PC-3 (cell line): Measurements from ENCODE around the gene TM9SF1.

Experiments
- EZH2 ChIP-seq: fragments of 300-600 bp; sonication (generic); IDR thresholded peaks from one replicate; pipeline ENCODE4 v1.6.1; 2017; ENCODE audit warnings: antibody characterized with exemption, mild to moderate bottlenecking, low read length; ENCODE audit not compliant: unreplicated experiment
- TF ChIP-seq, protein P1 (sequence below): fragments of 300-600 bp; sonication (generic); conservative IDR thresholded peaks from 2 replicates; pipeline ENCODE4 v1.5.1; 2017; ENCODE audit warnings: antibody characterized with exemption, low read depth, mild to moderate bottlenecking, low read length

DNA sequence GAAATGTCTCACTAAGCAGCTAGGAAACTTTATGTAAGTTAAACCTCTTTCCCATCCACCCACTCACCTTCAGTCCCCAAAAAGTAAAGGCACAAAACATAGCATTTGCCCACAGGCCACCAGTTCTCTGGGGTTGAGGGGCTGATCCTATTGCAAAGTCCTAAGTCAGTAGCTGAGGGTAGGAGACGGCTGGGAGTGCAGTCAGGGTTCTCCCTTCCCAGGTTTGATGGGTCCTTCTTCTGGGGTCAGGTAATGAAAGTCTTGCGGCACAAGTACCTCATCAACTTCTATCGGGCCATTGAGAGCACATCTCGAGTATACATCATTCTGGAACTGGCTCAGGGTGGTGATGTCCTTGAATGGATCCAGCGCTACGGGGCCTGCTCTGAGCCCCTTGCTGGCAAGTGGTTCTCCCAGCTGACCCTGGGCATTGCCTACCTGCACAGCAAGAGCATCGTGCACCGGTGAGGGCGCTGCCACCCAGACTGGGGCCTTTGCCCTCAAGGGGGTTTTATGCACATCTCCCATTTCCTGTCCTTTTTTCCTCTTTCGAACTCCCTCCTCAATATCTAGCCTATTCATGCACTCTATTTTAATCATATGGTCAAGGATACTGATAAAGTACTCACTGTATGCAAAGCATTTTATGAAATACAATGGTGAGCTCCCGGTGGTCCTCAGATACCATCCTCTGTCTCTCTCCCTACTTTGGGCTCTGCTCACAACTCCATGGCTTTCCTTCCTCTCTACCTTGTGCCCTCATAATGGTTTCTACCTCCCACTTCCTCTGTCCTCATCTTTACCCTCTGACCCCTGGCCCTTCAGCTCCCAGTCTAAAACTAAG lies 11.2 kb upstream of the TM9SF1 start:
- TF ChIP-seq, protein P1, sequence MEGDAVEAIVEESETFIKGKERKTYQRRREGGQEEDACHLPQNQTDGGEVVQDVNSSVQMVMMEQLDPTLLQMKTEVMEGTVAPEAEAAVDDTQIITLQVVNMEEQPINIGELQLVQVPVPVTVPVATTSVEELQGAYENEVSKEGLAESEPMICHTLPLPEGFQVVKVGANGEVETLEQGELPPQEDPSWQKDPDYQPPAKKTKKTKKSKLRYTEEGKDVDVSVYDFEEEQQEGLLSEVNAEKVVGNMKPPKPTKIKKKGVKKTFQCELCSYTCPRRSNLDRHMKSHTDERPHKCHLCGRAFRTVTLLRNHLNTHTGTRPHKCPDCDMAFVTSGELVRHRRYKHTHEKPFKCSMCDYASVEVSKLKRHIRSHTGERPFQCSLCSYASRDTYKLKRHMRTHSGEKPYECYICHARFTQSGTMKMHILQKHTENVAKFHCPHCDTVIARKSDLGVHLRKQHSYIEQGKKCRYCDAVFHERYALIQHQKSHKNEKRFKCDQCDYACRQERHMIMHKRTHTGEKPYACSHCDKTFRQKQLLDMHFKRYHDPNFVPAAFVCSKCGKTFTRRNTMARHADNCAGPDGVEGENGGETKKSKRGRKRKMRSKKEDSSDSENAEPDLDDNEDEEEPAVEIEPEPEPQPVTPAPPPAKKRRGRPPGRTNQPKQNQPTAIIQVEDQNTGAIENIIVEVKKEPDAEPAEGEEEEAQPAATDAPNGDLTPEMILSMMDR, result no peak
- no peak for TF ChIP-seq EZH2
